HepG2 (cell line): ENCODE results near the gene IL17A.

Experiments used
- ATF3 ChIP-seq: sonication (generic); formaldehyde crosslinking; IDR thresholded peaks from 2 replicates; pipeline ENCODE4 v1.4.0; 2020; ENCODE audit warnings: missing genetic modification reagents
- BRCA1 ChIP-seq: sonication (generic); formaldehyde crosslinking; IDR thresholded peaks from 2 replicates; pipeline ENCODE4 v1.4.0; 2020; ENCODE audit warnings: missing genetic modification reagents
- CTCF ChIP-seq: sonication (generic); formaldehyde crosslinking; IDR thresholded peaks from 2 replicates; pipeline ENCODE4 v1.5.0; 2020; ENCODE audit warnings: mild to moderate bottlenecking, missing genetic modification reagents, moderate library complexity
- HNRNPUL1 ChIP-seq: fragments of 200-400 bp; formaldehyde crosslinking; IDR thresholded peaks from 2 replicates; pipeline ENCODE4 v1.6.1; 2017; ENCODE audit warnings: low read depth, mild to moderate bottlenecking, low read length, moderate library complexity
- HOXA5 ChIP-seq: sonication (generic); formaldehyde crosslinking; IDR thresholded peaks from 2 replicates; pipeline ENCODE4 v1.4.0; 2020; ENCODE audit warnings: missing genetic modification reagents
- SOX5 ChIP-seq: IDR thresholded peaks from 2 replicates; pipeline ENCODE4 v1.6.1; 2016; ENCODE audit warnings: borderline replicate concordance
- THAP11 ChIP-seq: IDR thresholded peaks from 2 replicates; pipeline ENCODE4 v1.6.1; 2016; ENCODE audit warnings: missing biosample characterization, missing genetic modification reagents
- TMF1 ChIP-seq: sonication (generic); formaldehyde crosslinking; IDR thresholded peaks from 2 replicates; pipeline ENCODE4 v1.8.1; 2022; ENCODE audit warnings: low read depth, missing genetic modification reagents
- XRCC5 ChIP-seq: fragments of 200-400 bp; formaldehyde crosslinking; optimal IDR thresholded peaks from 2 replicates; pipeline ENCODE3; 2017; ENCODE audit warnings: mild to moderate bottlenecking, low read length
- ZFX ChIP-seq: sonication (generic); formaldehyde crosslinking; IDR thresholded peaks from 2 replicates; pipeline ENCODE4 v1.4.0; 2020; ENCODE audit warnings: mild to moderate bottlenecking, low read depth, missing genetic modification reagents, moderate library complexity
- ZNF24 ChIP-seq: fragments of 450-650 bp; IDR thresholded peaks from 2 replicates; pipeline ENCODE4 v1.6.1; 2017; ENCODE audit warnings: antibody characterized with exemption, mild to moderate bottlenecking
- ZNF496 ChIP-seq: sonication (generic); formaldehyde crosslinking; IDR thresholded peaks from 2 replicates; pipeline ENCODE4 v1.8.1; 2023; ENCODE audit warnings: mild to moderate bottlenecking, moderate library complexity, missing genetic modification reagents; ENCODE audit not compliant: insufficient replicate concordance
- ZNF512 ChIP-seq: sonication (generic); formaldehyde crosslinking; IDR thresholded peaks from 2 replicates; pipeline ENCODE4 v1.4.0; 2020; ENCODE audit warnings: mild to moderate bottlenecking, missing genetic modification reagents
- ZNF562 ChIP-seq: sonication (generic); formaldehyde crosslinking; IDR thresholded peaks from 2 replicates; pipeline ENCODE4 v1.8.0; 2022; ENCODE audit warnings: missing genetic modification reagents, borderline replicate concordance

GRCh38 chr6:52233975-52234823 is 48.0 kb downstream of the IL17A start:
- peak; percentile 86 for TF ChIP-seq CTCF
- no peak for TF ChIP-seq ZFX
- no peak for TF ChIP-seq SOX5 (CRISPR knock-in tag)
- no peak for TF ChIP-seq ZNF496
- no peak for TF ChIP-seq ZNF562 (CRISPR knock-in tag)
- no peak for TF ChIP-seq ZNF24
- TF ChIP-seq THAP11, result no peak
- TF ChIP-seq XRCC5, result peak; percentile 50
- no peak for TF ChIP-seq ATF3
- TF ChIP-seq ZNF512 (CRISPR knock-in tag), result no peak
- no peak for TF ChIP-seq HNRNPUL1
- no peak for TF ChIP-seq HOXA5 (CRISPR knock-in tag)
- no peak for TF ChIP-seq TMF1 (CRISPR knock-in tag)
- TF ChIP-seq BRCA1, result no peak
